ENCODE data around the gene ITPKB. TPM values are rescaled to one million over a fixed set of nuclear protein-coding genes. Genes with fewer than 3 reads are reported as not detected.

ITPKB gene
- polyA plus RNA-seq, 1 of the 3 experiments (the other 2 are of a cell fraction) = 2.4 TPM

GRCh38 chr1:226648421-226648820 lies 90.7 kb downstream of the ITPKB start:
- H4K20me1 ChIP-seq (ENCODE audit: insufficient read depth) = no peaks in the 10 kb centered on the region
- H2AFZ ChIP-seq (ENCODE audit: low read depth) = no peak overlapping the region
- no peaks in the 10 kb centered on the region for H3K36me3 ChIP-seq (replicated peaks in 1 of 2; ENCODE audit: control insufficient read depth in 1 of 2, insufficient read depth in 2 of 2, low read length in 1 of 2)
- no peak overlapping the region for H3K9ac ChIP-seq
- H3K4me1 ChIP-seq (ENCODE audit: control insufficient read depth in 1 of 2, insufficient read depth in 2 of 2, low read depth in 1 of 2, low read length in 1 of 2) = no peaks in the 10 kb centered on the region; a peak in 1 of 4 replicates
- H3K9me3 ChIP-seq = no peaks in the 10 kb centered on the region
- no peaks in the 10 kb centered on the region for H3K9me2 ChIP-seq
- ChIA-PET CTCF (interaction anchor here (1.3 to 2.6 kb wide), 3 partner anchors 13 to 180 kb away, joined by 3 to 11 read pairs (median 6); no protein-coding TSS in a partner anchor), POLR2A (no interaction called here)
- H3K4me3 ChIP-seq (ENCODE audit: low read depth in 2 of 2, low read length in 1 of 2) = no peak overlapping the region
- no peak for DNase-seq
- no peaks in the 10 kb centered on the region for H3F3A ChIP-seq (replicated peaks; ENCODE audit: insufficient read depth)
- H3K27me3 ChIP-seq (ENCODE audit: insufficient read depth) = no peaks in the 10 kb centered on the region
- TF ChIP-seq NFIC (IDR thresholded peaks at IDR 0.05; ENCODE audit: borderline replicate concordance) (no peak), GATA2 (CRISPR knock-in tag; IDR thresholded peaks at IDR 0.05) (no peak), TAF1 (IDR thresholded peaks at IDR 0.05; ENCODE audit: borderline replicate concordance, low read depth, low read length) (no peak), CHD2 (IDR thresholded peaks at IDR 0.05; ENCODE audit: low read length, partially characterized antibody) (no peak), FOXJ3 (CRISPR knock-in tag; IDR thresholded peaks at IDR 0.05) (no peak), IRF3 (IDR thresholded peaks at IDR 0.05; ENCODE audit: low read depth, low read length) (no peak), POLR2AphosphoS5 (IDR thresholded peaks at IDR 0.05; ENCODE audit: low read depth, low read length) (no peak), ELF1 (IDR thresholded peaks at IDR 0.05) (no peak), TEAD4 (IDR thresholded peaks at IDR 0.05; ENCODE audit: borderline replicate concordance, insufficient read depth) (no peak), EP300 (IDR thresholded peaks at IDR 0.05; ENCODE audit: borderline replicate concordance in 1 of 2, low read depth in 1 of 2, low read length in 1 of 2) (no peak), SMC3 (IDR thresholded peaks at IDR 0.05; ENCODE audit: low read depth, low read length) (no peak), TCF12 (IDR thresholded peaks at IDR 0.05) (no peak), MEF2A (IDR thresholded peaks at IDR 0.05; ENCODE audit: borderline replicate concordance, low read depth) (no peak), RAD21 (IDR thresholded peaks at IDR 0.05; ENCODE audit: low read length) (no peak)
- no peak overlapping the region for H3K4me2 ChIP-seq
- WGBS (ENCODE audit: low lambda C conversion rate) = 90% methylated on average over 6 of the region's 6 CpGs
- no peaks in the 10 kb centered on the region for H3K79me2 ChIP-seq (ENCODE audit: insufficient read depth)
- no peak overlapping the region for H3K27ac ChIP-seq (ENCODE audit: low read depth in 2 of 2, low read length in 1 of 2)

GRCh38 chr1:226647719-226648118 lies 91.4 kb downstream of the ITPKB start:
- POLR2A ChIA-PET = no interaction called here
- no peaks in the 10 kb centered on the region for H3K9me3 ChIP-seq
- H3K27me3 ChIP-seq (ENCODE audit: insufficient read depth) = no peaks in the 10 kb centered on the region
- WGBS (ENCODE audit: low lambda C conversion rate) = 90% methylated on average over 7 of the region's 8 CpGs
- no peaks in the 10 kb centered on the region for H3K36me3 ChIP-seq (replicated peaks in 1 of 2; ENCODE audit: control insufficient read depth in 1 of 2, insufficient read depth in 2 of 2, low read length in 1 of 2)
- CTCF ChIA-PET = interaction anchor here (1.1 to 2.6 kb wide), 4 partner anchors 13 to 181 kb away, joined by 3 to 11 read pairs (median 4); no protein-coding TSS in a partner anchor
- no peaks in the 10 kb centered on the region for H3K79me2 ChIP-seq (ENCODE audit: insufficient read depth)
- H3K9ac ChIP-seq = no peak overlapping the region
- H4K20me1 ChIP-seq (ENCODE audit: insufficient read depth) = no peaks in the 10 kb centered on the region
- H3K4me3 ChIP-seq (ENCODE audit: low read depth in 2 of 2, low read length in 1 of 2) = no peak overlapping the region
- no peaks in the 10 kb centered on the region; a peak in 1 of 4 replicates for H3K4me1 ChIP-seq (ENCODE audit: control insufficient read depth in 1 of 2, insufficient read depth in 2 of 2, low read depth in 1 of 2, low read length in 1 of 2)
- H3F3A ChIP-seq (replicated peaks; ENCODE audit: insufficient read depth) = no peaks in the 10 kb centered on the region
- no peaks in the 10 kb centered on the region for H3K9me2 ChIP-seq
- H3K4me2 ChIP-seq = no peak overlapping the region
- no peak overlapping the region for H2AFZ ChIP-seq (ENCODE audit: low read depth)
- no peak overlapping the region for H3K27ac ChIP-seq (ENCODE audit: low read depth in 2 of 2, low read length in 1 of 2)
- DNase-seq = no peak
- TF ChIP-seq ELF1 (IDR thresholded peaks at IDR 0.05) = no peak
- no peak for TF ChIP-seq CTCF (IDR thresholded peaks at IDR 0.05)
- TF ChIP-seq ZBTB33 (IDR thresholded peaks at IDR 0.05; ENCODE audit: borderline replicate concordance, low read depth) = no peak
- no peak for TF ChIP-seq TEAD4 (IDR thresholded peaks at IDR 0.05; ENCODE audit: borderline replicate concordance, insufficient read depth)
- TF ChIP-seq YY1 (IDR thresholded peaks at IDR 0.05; ENCODE audit: low read depth) = no peak
- no peak for TF ChIP-seq FOXM1 (IDR thresholded peaks at IDR 0.05; ENCODE audit: low read depth)
- no peak for TF ChIP-seq CHD2 (IDR thresholded peaks at IDR 0.05; ENCODE audit: low read length, partially characterized antibody)
- TF ChIP-seq FOXJ3 (CRISPR knock-in tag; IDR thresholded peaks at IDR 0.05) = no peak
- no peak for TF ChIP-seq MEF2A (IDR thresholded peaks at IDR 0.05; ENCODE audit: borderline replicate concordance, low read depth)
- no peak for TF ChIP-seq SMC3 (IDR thresholded peaks at IDR 0.05; ENCODE audit: low read depth, low read length)
- TF ChIP-seq FOSL2 (IDR thresholded peaks at IDR 0.05; ENCODE audit: borderline replicate concordance, low read depth) = no peak
- no peak for TF ChIP-seq RCOR1 (IDR thresholded peaks at IDR 0.05; ENCODE audit: low read length)
- no peak for TF ChIP-seq SIN3A (IDR thresholded peaks at IDR 0.05; ENCODE audit: borderline replicate concordance, low read depth, low read length)
- no peak for TF ChIP-seq MAX (IDR thresholded peaks at IDR 0.05; ENCODE audit: low read depth)
- no peak for TF ChIP-seq GATA2 (CRISPR knock-in tag; IDR thresholded peaks at IDR 0.05)
- TF ChIP-seq IRF3 (IDR thresholded peaks at IDR 0.05; ENCODE audit: low read depth, low read length) = no peak
- no peak for TF ChIP-seq JUND (IDR thresholded peaks at IDR 0.05)
